KMS-11 (cell line): ENCODE measurements around the gene SKIC2.

ENCODE experiments used
- H2AFZ ChIP-seq: fragments of 200-600 bp; sonication (generic); 2 replicates; pipeline ENCODE4 v1.6.1; 2016; ENCODE audit warnings: antibody characterized with exemption, mixed run types, low read depth
- H3K27ac ChIP-seq: fragments of 200-600 bp; sonication (generic); 2 replicates; pipeline ENCODE4 v1.6.1; 2016; ENCODE audit warnings: mild to moderate bottlenecking, mixed run types
- H3K27me3 ChIP-seq: fragments of 200-600 bp; sonication (generic); 2 replicates; pipeline ENCODE4 v1.6.1; 2017; ENCODE audit warnings: mild to moderate bottlenecking, low read depth, mixed run types, moderate library complexity; ENCODE audit not compliant: insufficient read depth
- H3K36me3 ChIP-seq: fragments of 200-600 bp; sonication (generic); 2 replicates; pipeline ENCODE4 v1.6.1; 2017; ENCODE audit warnings: mild to moderate bottlenecking, mixed run types; ENCODE audit not compliant: insufficient read depth
- H3K4me1 ChIP-seq: fragments of 200-600 bp; sonication (generic); 2 replicates; pipeline ENCODE4 v1.6.1; 2016; ENCODE audit warnings: mild to moderate bottlenecking, low read depth, mixed run types; ENCODE audit not compliant: poor library complexity, severe bottlenecking
- H3K4me2 ChIP-seq: fragments of 200-600 bp; sonication (generic); 2 replicates; pipeline ENCODE4 v1.7.0; 2016; ENCODE audit warnings: mild to moderate bottlenecking, mixed run types
- H3K4me3 ChIP-seq: fragments of 200-600 bp; sonication (generic); IDR thresholded peaks from 2 replicates; pipeline ENCODE4 v1.6.1; 2017; ENCODE audit warnings: low read depth, low read length, mixed read lengths; ENCODE audit not compliant: insufficient read depth
- H3K79me2 ChIP-seq: fragments of 200-600 bp; sonication (generic); 2 replicates; pipeline ENCODE4 v1.6.1; 2016; ENCODE audit warnings: low read depth, mixed run types; ENCODE audit not compliant: insufficient read depth
- H3K9ac ChIP-seq: fragments of 200-600 bp; sonication (generic); 2 replicates; pipeline ENCODE4 v1.6.1; 2016; ENCODE audit warnings: mild to moderate bottlenecking, mixed run types
- H4K20me1 ChIP-seq: fragments of 200-600 bp; sonication (generic); 2 replicates; pipeline ENCODE4 v1.6.1; 2016; ENCODE audit warnings: mild to moderate bottlenecking, mixed run types; ENCODE audit not compliant: insufficient read depth
- TF ChIP-seq, protein P1 (sequence below): fragments of 200-600 bp; sonication (generic); conservative IDR thresholded peaks from 2 replicates; pipeline ENCODE4 v1.6.1; 2017; ENCODE audit warnings: low read depth, mild to moderate bottlenecking, antibody characterized with exemption, low read length, moderate library complexity, mixed read lengths

SKIC2 gene

DNA sequence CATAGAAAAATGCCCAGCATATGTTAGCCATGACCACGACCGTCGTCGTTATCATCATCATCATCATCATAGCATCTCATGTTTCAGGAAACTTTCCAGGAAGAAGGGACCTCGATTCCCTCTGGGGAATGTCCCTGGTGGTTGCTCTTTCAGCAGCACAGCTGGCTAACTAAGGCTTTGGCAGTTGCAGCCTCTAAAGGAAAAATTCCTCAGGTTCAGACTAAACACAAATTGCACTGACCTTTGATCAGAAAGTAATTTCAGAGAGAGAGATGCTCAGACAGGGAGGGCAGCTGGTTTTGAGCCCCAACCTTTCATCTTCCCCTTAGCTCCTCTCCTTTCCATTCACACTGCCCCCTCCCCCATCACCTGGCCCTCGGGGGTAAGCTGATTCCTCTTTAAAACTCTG lies 18.7 kb upstream of the SKIC2 start:
- H2AFZ ChIP-seq, result no peak overlapping the region
- H3K4me2 ChIP-seq, result no peak overlapping the region
- no peaks in the 10 kb centered on the region for H4K20me1 ChIP-seq
- TF ChIP-seq, protein P1, sequence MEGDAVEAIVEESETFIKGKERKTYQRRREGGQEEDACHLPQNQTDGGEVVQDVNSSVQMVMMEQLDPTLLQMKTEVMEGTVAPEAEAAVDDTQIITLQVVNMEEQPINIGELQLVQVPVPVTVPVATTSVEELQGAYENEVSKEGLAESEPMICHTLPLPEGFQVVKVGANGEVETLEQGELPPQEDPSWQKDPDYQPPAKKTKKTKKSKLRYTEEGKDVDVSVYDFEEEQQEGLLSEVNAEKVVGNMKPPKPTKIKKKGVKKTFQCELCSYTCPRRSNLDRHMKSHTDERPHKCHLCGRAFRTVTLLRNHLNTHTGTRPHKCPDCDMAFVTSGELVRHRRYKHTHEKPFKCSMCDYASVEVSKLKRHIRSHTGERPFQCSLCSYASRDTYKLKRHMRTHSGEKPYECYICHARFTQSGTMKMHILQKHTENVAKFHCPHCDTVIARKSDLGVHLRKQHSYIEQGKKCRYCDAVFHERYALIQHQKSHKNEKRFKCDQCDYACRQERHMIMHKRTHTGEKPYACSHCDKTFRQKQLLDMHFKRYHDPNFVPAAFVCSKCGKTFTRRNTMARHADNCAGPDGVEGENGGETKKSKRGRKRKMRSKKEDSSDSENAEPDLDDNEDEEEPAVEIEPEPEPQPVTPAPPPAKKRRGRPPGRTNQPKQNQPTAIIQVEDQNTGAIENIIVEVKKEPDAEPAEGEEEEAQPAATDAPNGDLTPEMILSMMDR, result no peak
- H3K27me3 ChIP-seq, result peaks cover 23% of the 10 kb centered on the region
- no peak overlapping the region for H3K4me3 ChIP-seq
- no peaks in the 10 kb centered on the region for H3K79me2 ChIP-seq
- H3K27ac ChIP-seq, result no peak overlapping the region
- no peaks in the 10 kb centered on the region for H3K36me3 ChIP-seq
- no peaks in the 10 kb centered on the region for H3K4me1 ChIP-seq
- H3K9ac ChIP-seq, result no peak overlapping the region

DNA sequence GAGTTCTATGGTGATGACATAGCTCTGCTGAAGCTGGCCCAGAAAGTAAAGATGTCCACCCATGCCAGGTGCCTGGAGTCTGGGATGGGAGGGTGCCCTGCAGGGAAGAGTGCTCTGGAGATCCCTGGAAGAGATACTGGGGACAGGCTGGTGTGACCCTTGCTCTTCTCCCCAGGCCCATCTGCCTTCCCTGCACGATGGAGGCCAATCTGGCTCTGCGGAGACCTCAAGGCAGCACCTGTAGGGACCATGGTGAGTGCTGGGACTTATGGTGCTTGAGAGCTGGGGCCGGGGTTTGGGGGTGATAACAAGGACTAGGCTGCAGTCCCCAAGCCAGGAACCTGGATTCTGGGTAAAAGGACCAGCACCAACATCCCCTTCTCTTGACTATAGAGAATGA lies 15.2 kb upstream of the SKIC2 start:
- Histone ChIP-seq H3K9ac (no peak overlapping the region), H3K27me3 (peaks cover 26% of the 10 kb centered on the region), H2AFZ (no peak overlapping the region), H3K79me2 (no peaks in the 10 kb centered on the region), H4K20me1 (no peaks in the 10 kb centered on the region), H3K4me1 (no peaks in the 10 kb centered on the region), H3K36me3 (no peaks in the 10 kb centered on the region), H3K27ac (no peak overlapping the region), H3K4me3 (no peak overlapping the region), H3K4me2 (no peak overlapping the region)
- TF ChIP-seq, protein P1, result no peak

DNA sequence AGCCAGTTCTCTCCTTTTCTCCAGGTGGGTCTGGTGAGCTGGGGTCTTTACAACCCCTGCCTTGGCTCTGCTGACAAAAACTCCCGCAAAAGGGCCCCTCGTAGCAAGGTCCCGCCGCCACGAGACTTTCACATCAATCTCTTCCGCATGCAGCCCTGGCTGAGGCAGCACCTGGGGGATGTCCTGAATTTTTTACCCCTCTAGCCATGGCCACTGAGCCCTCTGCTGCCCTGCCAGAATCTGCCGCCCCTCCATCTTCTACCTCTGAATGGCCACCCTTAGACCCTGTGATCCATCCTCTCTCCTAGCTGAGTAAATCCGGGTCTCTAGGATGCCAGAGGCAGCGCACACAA lies 13.8 kb upstream of the SKIC2 start:
- Histone ChIP-seq H3K36me3 (no peaks in the 10 kb centered on the region), H3K4me2 (no peak overlapping the region), H3K4me3 (no peak overlapping the region), H3K4me1 (no peaks in the 10 kb centered on the region), H3K9ac (no peak overlapping the region), H3K27ac (no peak overlapping the region), H2AFZ (no peak overlapping the region), H3K27me3 (peaks cover 26% of the 10 kb centered on the region), H4K20me1 (no peaks in the 10 kb centered on the region), H3K79me2 (no peaks in the 10 kb centered on the region)
- TF ChIP-seq, protein P1, result no peak

DNA sequence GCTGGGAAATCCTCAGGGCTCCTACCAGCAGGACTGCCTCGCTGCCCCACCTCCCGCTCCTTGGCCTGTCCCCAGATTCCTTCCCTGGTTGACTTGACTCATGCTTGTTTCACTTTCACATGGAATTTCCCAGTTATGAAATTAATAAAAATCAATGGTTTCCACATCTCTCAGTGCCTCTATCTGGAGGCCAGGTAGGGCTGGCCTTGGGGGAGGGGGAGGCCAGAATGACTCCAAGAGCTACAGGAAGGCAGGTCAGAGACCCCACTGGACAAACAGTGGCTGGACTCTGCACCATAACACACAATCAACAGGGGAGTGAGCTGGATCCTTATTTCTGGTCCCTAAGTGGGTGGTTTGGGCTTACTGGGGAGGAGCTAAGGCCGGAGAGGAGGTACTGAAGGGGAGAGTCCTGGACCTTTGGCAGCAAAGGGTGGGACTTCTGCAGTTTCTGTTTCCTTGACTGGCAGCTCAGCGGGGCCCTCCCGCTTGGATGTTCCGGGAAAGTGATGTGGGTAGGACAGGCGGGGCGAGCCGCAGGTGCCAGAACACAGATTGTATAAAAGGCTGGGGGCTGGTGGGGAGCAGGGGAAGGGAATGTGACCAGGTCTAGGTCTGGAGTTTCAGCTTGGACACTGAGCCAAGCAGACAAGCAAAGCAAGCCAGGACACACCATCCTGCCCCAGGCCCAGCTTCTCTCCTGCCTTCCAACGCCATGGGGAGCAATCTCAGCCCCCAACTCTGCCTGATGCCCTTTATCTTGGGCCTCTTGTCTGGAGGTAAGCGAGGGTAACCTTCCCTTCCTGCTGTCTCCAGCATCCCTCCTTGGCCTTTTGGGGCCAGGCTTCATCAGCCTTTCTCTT lies 13.2 kb upstream of the SKIC2 start, which contains the start of gene CFB:
TSS of gene CFB (plus strand) at position 589 of the 863 bp plus-strand sequence. CDS start at position 716, 127 bp downstream.
- no peak within 1 kb of the TSS for H3K27ac ChIP-seq
- H2AFZ ChIP-seq, result no peak within 1 kb of the TSS
- H3K27me3 ChIP-seq, result peaks cover 26% of the 10 kb centered on the region
- H4K20me1 ChIP-seq, result no peaks in the 10 kb centered on the region
- H3K4me2 ChIP-seq, result no peak within 1 kb of the TSS
- H3K4me1 ChIP-seq, result no peaks in the 10 kb centered on the region
- H3K9ac ChIP-seq, result no peak within 1 kb of the TSS
- TF ChIP-seq, protein P1, result no peak
- H3K36me3 ChIP-seq, result no peaks in the 10 kb centered on the region
- no peaks in the 10 kb centered on the region for H3K79me2 ChIP-seq
- H3K4me3 ChIP-seq, result no peak within 1 kb of the TSS
